K562 (cell line): Measurements from ENCODE around the gene TBC1D10A. TPM values are rescaled to one million over a fixed set of nuclear protein-coding genes. Genes with fewer than 3 reads are reported as not detected.

Experiments used
- ATAC-seq: fragments of 200-7000 bp; cut with Tn5 transposase; 3 replicates; pipeline ENCODE4 v1.9.1; 2020; ENCODE audit warnings: moderate library complexity
- BruUV-seq: library from RNA; stranded (reverse); fragments of 400-500 nt; replicated peaks from 2 replicates; lab custom pipeline; 2021; lab: Mats Ljungman, UMichigan
- CTCF ChIA-PET: fragments of 300-600 bp; formaldehyde crosslinking; extraction: SDS; loops from one replicate; lab custom pipeline; 2021; ENCODE audit warnings: low intra/inter-chr PET ratio; lab: Yijun Ruan, JAX
- POLR2A ChIA-PET: fragments of 300-600, 350-650 bp; sonication (Branson Sonifier 250); formaldehyde crosslinking; extraction: SDS; loops from one replicate; lab custom pipeline; 2021; ENCODE audit warnings: antibody characterized with exemption, inconsistent platforms; lab: Yijun Ruan, JAX
- DNase-seq, 4 experiments: peaks; one replicate each; pipeline versions ENCODE4 v3.0.0 to v3.0.0-alpha.2; 2011 to 2018; ENCODE audit warnings: low spot score in 3 of 4, mixed read lengths in 3 of 4; ENCODE audit errors: extremely low read depth in 1 of 4
- FAIRE-seq: peaks from 2 replicates; lab custom pipeline; 2011; peaks lifted over from hg19 to GRCh38; lab: Jason Lieb, UNC
- H2AFZ ChIP-seq: 2 replicates; pipeline ENCODE4 v1.6.0; 2011; ENCODE audit warnings: low read depth, low read length, control low read depth, inconsistent platforms
- H3K27ac ChIP-seq: fragments of 200-600 bp; 3 replicates; pipeline ENCODE4 v1.8.0; 2011; ENCODE audit warnings: low read depth, mild to moderate bottlenecking, control low read depth, inconsistent platforms, low read length, moderate library complexity, mixed read lengths; ENCODE audit errors: extremely low read depth
- H3K27me3 ChIP-seq, 2 experiments: fragments of 300-600 bp in 1 of 2; 2 replicates in 1 of 2; 3 replicates in 1 of 2; pipeline versions ENCODE4 v1.6.0 to v1.8.0; 2011; ENCODE audit warnings: inconsistent platforms in 2 of 2, low read length in 2 of 2, mild to moderate bottlenecking in 1 of 2, mixed read lengths in 1 of 2, moderate library complexity in 1 of 2; ENCODE audit not compliant: control insufficient read depth in 2 of 2, insufficient read depth in 2 of 2
- H3K36me3 ChIP-seq: fragments of 300-600 bp; 3 replicates; pipeline ENCODE4 v1.8.0; 2011; ENCODE audit warnings: mild to moderate bottlenecking, low read length, inconsistent platforms; ENCODE audit not compliant: control insufficient read depth, insufficient read depth
- H3K4me1 ChIP-seq, 2 experiments: fragments of 200-600 bp in 1 of 2; replicated peaks in 1 of 2; 2 replicates in 1 of 2; 3 replicates in 1 of 2; pipeline versions ENCODE4 v1.5.1 to v1.8.0; 2011; ENCODE audit warnings: inconsistent platforms in 2 of 2, low read length in 2 of 2, mild to moderate bottlenecking in 1 of 2, mixed read lengths in 1 of 2, moderate library complexity in 1 of 2; ENCODE audit not compliant: control insufficient read depth in 2 of 2, insufficient read depth in 2 of 2
- H3K4me2 ChIP-seq: 2 replicates; pipeline ENCODE4 v1.6.1; 2011; ENCODE audit warnings: low read length, control low read depth, inconsistent platforms, mixed read lengths; ENCODE audit not compliant: insufficient read depth
- H3K4me3 ChIP-seq: fragments of 200-600 bp; sonication (generic), shearing (Covaris generic); 2 replicates; pipeline ENCODE4 v1.5.1; 2016; ENCODE audit warnings: control low read depth, inconsistent platforms
- H3K79me2 ChIP-seq: fragments of 200-600 bp; 3 replicates; pipeline ENCODE4 v1.8.0; 2011; ENCODE audit warnings: low read length, inconsistent platforms; ENCODE audit not compliant: control insufficient read depth, insufficient read depth
- H3K9ac ChIP-seq, 2 experiments: 2 replicates each; pipeline versions ENCODE4 v1.6.0 to v1.6.1; 2011; ENCODE audit warnings: low read depth in 2 of 2, low read length in 2 of 2, control low read depth in 1 of 2, inconsistent platforms in 1 of 2, mild to moderate bottlenecking in 1 of 2, mixed read lengths in 1 of 2; ENCODE audit not compliant: insufficient read depth in 1 of 2
- H3K9me1 ChIP-seq: one replicate; pipeline ENCODE4 v1.6.0; 2011; ENCODE audit warnings: inconsistent platforms, mild to moderate bottlenecking, low read length, moderate library complexity; ENCODE audit not compliant: control insufficient read depth, insufficient read depth
- H3K9me3 ChIP-seq: replicated peaks from 2 replicates; pipeline ENCODE4 v1.5.1; 2011; ENCODE audit warnings: low read depth, low read length, inconsistent platforms; ENCODE audit not compliant: control insufficient read depth, insufficient read depth
- H4K20me1 ChIP-seq: replicated peaks from 2 replicates; pipeline ENCODE4 v1.6.1; 2011; ENCODE audit warnings: low read length, inconsistent platforms, mixed read lengths; ENCODE audit not compliant: control insufficient read depth, insufficient read depth
- CREM ChIP-seq: IDR thresholded peaks from 2 replicates; pipeline ENCODE4 v1.6.1; 2014; ENCODE audit warnings: antibody characterized with exemption, low read depth
- FUS ChIP-seq: fragments of 200-400 bp; formaldehyde crosslinking; optimal IDR thresholded peaks from 2 replicates; pipeline ENCODE3; 2017; ENCODE audit warnings: low read depth, low read length
- GATAD2A ChIP-seq: fragments of 450-650 bp; IDR thresholded peaks from 2 replicates; pipeline ENCODE4 v1.6.1; 2017
- HNRNPK ChIP-seq: fragments of 200-400 bp; formaldehyde crosslinking; IDR thresholded peaks from one replicate; pipeline ENCODE4 v1.6.1; 2018; ENCODE audit warnings: mild to moderate bottlenecking, low read depth, low read length; ENCODE audit not compliant: poor library complexity, severe bottlenecking
- KLF13 ChIP-seq: fragments of 450-650 bp; IDR thresholded peaks from 2 replicates; pipeline ENCODE4 v1.6.1; 2016; ENCODE audit warnings: missing genetic modification characterization, low read depth, mild to moderate bottlenecking, missing compliant biosample characterization, moderate library complexity, borderline replicate concordance
- MAFF ChIP-seq: IDR thresholded peaks from 2 replicates; pipeline ENCODE4 v1.6.1; 2012; ENCODE audit warnings: low read length, improper control_type of control experiment
- NELFE ChIP-seq: IDR thresholded peaks from 2 replicates; pipeline ENCODE4 v1.6.1; 2011; ENCODE audit warnings: mild to moderate bottlenecking; ENCODE audit not compliant: insufficient read depth, insufficient read length
- RBM15 ChIP-seq: fragments of 200-400 bp; formaldehyde crosslinking; IDR thresholded peaks from 2 replicates; pipeline ENCODE4 v1.6.1; 2018; ENCODE audit warnings: mild to moderate bottlenecking, low read length, moderate library complexity; ENCODE audit not compliant: insufficient read depth
- RFX7 ChIP-seq: fragments of 250-450 bp; sonication (Bioruptor Pico); IDR thresholded peaks from 2 replicates; pipeline ENCODE4 v1.5.1; 2021; ENCODE audit warnings: mild to moderate bottlenecking
- THRAP3 ChIP-seq: fragments of 450-650 bp; IDR thresholded peaks from 2 replicates; pipeline ENCODE4 v1.6.1; 2016; ENCODE audit warnings: mild to moderate bottlenecking, inconsistent platforms, borderline replicate concordance
- ZNF224 ChIP-seq: sonication (generic); formaldehyde crosslinking; IDR thresholded peaks from 2 replicates; pipeline ENCODE4 v1.8.0; 2022; ENCODE audit warnings: mild to moderate bottlenecking, missing genetic modification reagents
- WGBS: fragments of 100-300 bp; shearing (Covaris generic); methylation state at CpG from one replicate; pipeline ENCODE4 v1.1.6; 2016; ENCODE audit warnings: low coverage, mixed read lengths; ENCODE audit not compliant: insufficient coverage; ENCODE audit errors: missing lambda C conversion rate; 5-methylcytosine and 5-hydroxymethylcytosine counted together
- in situ Hi-C: fragments of 300-500 bp; cut with MboI; formaldehyde crosslinking; loops from 4 replicates; pipeline ENCODE4 v1.15.0; 2018; ENCODE audit warnings: inconsistent platforms, mixed read lengths
- intact Hi-C: fragments of 100-400 bp; cut with micrococcal nuclease; formaldehyde crosslinking; loops from 2 replicates; pipeline ENCODE4 v1.14.2; 2022
- polyA plus RNA-seq, 8 experiments: library from polyadenylated mRNA; depleted of rRNA in 4 of 8; stranded (reverse) in 5 of 8; unstranded in 3 of 8; fragments of >200 nt; fragmentation: Nextera tagmentation in 2 of 8; fragmentation: Illumina TruSeq in 1 of 8; extraction: Ambion mirVana in 2 of 8; extraction: Trizol in 1 of 8; gene quantifications; 2 replicates each; pipeline versions ENCODE4 v1.2.1 to v1.2.3, GENCODE V29; 2011 to 2014; ENCODE audit warnings: inconsistent platforms in 1 of 8, missing spikeins in 1 of 8
- total RNA-seq, 7 experiments: library from RNA; depleted of rRNA in 6 of 7; stranded (reverse); fragments of >200 nt in 6 of 7; fragmentation: Illumina TruSeq in 2 of 7; extraction: Trizol in 2 of 7; gene quantifications; 2 replicates each; pipeline versions ENCODE4 v1.2.1 to v1.2.3, GENCODE V29; 2011 to 2021; ENCODE audit warnings: low replicate concordance in 1 of 7
- TF ChIP-seq, protein P1 (sequence below), 2 experiments: fragments of 450-650 bp; conservative IDR thresholded peaks; 2 replicates each; pipeline ENCODE4 v1.6.1; 2017; ENCODE audit warnings: mild to moderate bottlenecking in 2 of 2, moderate library complexity in 2 of 2
- TF ChIP-seq, protein P2 (sequence below), 2 experiments: fragments of 450-650 bp; IDR thresholded peaks; 2 replicates each; pipeline ENCODE4 v1.6.1; 2016; ENCODE audit warnings: mild to moderate bottlenecking in 2 of 2, borderline replicate concordance in 1 of 2, low read depth in 1 of 2, moderate library complexity in 1 of 2

TBC1D10A gene
- total and polyA plus RNA-seq, 9 of the 15 experiments (the other 6 are each of a cell fraction or from before 2014, with no cell fraction given), result 0.13 to 10.4 (median 4.6) TPM

DNA sequence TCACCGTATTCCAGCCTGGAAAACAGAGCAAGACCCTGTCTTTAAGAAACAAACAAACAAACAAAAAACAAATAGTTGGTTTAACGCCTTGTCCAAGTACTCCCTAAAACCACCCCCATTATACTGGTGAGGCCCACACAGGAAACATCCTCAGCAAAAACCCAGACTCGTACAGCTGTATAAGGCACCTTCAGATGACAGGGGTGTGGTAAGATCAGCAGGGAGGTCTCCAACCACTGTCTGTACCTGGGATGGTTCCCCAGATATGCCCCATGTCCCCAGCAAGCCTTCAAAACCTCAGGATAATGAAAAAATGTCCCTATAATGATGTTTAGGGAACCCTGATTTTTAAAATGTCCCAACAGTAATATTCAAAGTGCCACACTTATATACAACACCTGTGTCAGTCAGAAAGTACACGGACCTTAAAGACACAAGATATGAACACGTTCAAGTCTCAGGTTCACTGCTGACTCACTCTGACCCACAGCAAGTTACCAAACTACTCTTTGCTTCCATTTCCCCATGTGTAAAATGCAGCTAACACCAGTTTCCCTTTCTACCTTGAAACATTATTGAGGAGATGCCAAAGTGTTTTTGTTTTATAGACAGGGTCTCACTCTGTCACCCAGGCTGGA lies 20.6 kb upstream of the TBC1D10A start:
- H3K4me3 ChIP-seq, result no peak overlapping the region
- WGBS, result 74% methylated on average over 5 of the region's 5 CpGs
- DNase-seq (no peak), FAIRE-seq (no peak), ATAC-seq (no peak)
- H3K9me1 ChIP-seq, result no peaks in the 10 kb centered on the region
- no peaks in the 10 kb centered on the region; a peak in 1 of 5 replicates for H3K4me1 ChIP-seq
- no peak overlapping the region for H3K4me2 ChIP-seq
- ChIA-PET CTCF (no interaction called here), POLR2A (no interaction called here)
- no peak overlapping the region for H3K9ac ChIP-seq
- no peak overlapping the region for H3K27ac ChIP-seq
- H3K27me3 ChIP-seq, result no peaks in the 10 kb centered on the region
- H3K36me3 ChIP-seq, result peaks cover 94% of the 10 kb centered on the region
- TF ChIP-seq RFX7 (CRISPR knock-in tag) (no peak), THRAP3 (no peak), RBM15 (no peak), FUS (no peak), KLF13 (tag) (no peak), CREM (no peak), MAFF (no peak), ZNF224 (CRISPR knock-in tag) (no peak), NELFE (no peak), HNRNPK (no peak), GATAD2A (no peak)
- TF ChIP-seq, protein P1, sequence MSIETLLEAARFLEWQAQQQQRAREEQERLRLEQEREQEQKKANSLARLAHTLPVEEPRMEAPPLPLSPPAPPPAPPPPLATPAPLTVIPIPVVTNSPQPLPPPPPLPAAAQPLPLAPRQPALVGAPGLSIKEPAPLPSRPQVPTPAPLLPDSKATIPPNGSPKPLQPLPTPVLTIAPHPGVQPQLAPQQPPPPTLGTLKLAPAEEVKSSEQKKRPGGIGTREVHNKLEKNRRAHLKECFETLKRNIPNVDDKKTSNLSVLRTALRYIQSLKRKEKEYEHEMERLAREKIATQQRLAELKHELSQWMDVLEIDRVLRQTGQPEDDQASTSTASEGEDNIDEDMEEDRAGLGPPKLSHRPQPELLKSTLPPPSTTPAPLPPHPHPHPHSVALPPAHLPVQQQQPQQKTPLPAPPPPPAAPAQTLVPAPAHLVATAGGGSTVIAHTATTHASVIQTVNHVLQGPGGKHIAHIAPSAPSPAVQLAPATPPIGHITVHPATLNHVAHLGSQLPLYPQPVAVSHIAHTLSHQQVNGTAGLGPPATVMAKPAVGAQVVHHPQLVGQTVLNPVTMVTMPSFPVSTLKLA (conservative IDR thresholded peaks at IDR 0.05), result no peak
- TF ChIP-seq, protein P2, sequence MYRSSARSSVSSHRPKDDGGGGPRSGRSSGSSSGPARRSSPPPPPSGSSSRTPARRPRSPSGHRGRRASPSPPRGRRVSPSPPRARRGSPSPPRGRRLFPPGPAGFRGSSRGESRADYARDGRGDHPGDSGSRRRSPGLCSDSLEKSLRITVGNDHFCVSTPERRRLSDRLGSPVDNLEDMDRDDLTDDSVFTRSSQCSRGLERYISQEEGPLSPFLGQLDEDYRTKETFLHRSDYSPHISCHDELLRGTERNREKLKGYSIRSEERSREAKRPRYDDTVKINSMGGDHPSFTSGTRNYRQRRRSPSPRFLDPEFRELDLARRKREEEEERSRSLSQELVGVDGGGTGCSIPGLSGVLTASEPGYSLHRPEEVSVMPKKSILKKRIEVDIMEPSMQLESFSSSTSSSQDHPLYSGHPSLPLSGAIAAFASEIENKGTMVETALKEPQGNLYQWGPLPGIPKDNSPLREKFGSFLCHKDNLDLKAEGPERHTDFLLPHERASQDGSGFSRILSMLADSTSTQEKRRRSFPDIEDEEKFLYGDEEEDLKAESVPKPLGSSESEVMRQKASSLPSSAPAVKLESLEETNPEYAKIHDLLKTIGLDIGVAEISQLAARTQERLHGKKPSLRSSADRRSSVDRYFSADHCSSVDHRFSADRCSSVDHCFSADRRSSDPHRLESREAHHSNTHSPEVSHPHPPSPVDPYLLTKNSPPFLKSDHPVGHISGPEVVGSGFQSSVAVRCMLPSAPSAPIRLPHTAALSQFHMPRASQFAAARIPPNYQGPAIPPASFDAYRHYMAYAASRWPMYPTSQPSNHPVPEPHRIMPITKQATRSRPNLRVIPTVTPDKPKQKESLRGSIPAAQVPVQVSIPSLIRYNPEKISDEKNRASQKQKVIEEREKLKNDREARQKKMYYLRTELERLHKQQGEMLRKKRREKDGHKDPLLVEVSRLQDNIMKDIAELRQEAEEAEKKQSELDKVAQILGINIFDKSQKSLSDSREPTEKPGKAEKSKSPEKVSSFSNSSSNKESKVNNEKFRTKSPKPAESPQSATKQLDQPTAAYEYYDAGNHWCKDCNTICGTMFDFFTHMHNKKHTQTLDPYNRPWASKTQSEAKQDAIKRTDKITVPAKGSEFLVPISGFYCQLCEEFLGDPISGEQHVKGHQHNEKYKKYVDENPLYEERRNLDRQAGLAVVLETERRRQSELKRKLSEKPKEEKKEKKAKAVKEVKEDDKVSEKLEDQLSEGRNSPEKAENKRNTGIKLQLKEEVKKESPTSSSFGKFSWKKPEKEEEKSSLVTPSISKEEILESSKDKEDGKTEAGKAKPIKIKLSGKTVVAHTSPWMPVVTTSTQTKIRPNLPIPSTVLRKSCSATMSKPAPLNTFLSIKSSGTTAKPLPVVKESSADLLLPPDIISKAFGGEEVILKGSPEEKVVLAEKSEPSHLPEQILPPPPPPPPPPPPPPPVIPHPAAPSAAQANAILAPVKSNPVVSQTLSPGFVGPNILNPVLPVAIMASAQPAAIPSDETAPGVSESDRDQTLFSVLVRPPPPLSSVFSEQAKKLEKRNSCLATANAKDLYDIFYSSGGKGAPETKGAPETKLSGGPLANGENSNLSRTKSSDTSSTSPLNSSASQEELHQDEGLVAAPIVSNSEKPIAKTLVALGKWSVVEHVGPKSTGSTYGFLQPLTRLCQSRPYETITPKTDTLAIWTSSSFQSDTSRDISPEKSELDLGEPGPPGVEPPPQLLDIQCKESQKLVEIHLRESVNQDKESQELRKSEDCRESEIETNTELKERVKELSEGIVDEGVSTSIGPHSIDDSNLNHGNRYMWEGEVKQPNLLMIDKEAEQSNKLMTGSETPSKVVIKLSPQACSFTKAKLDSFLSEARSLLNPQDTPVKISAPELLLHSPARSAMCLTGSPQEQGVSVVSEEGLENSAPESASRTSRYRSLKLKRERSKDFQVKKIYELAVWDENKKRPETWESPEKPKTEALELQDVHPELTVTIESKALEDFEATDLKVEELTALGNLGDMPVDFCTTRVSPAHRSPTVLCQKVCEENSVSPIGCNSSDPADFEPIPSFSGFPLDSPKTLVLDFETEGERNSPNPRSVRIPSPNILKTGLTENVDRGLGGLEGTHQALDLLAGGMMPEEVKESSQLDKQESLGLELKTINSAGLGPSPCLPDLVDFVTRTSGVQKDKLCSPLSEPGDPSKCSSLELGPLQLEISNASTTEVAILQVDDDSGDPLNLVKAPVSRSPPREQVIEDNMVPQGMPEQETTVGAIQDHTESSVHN (IDR thresholded peaks at IDR 0.05; ENCODE audit: borderline replicate concordance in 1 of 2, low read depth in 1 of 2), result no peak
- intact Hi-C loops (no loop called here), in situ Hi-C loops (no loop called here)
- no peak overlapping the region for H2AFZ ChIP-seq
- no peaks in the 10 kb centered on the region for H3K9me3 ChIP-seq
- H3K79me2 ChIP-seq, result peaks cover 40% of the 10 kb centered on the region
- H4K20me1 ChIP-seq, result no peaks in the 10 kb centered on the region
- BruUV-seq, result no TSS peak
